GM18511 (cell line): Measurements from ENCODE around the gene GATA3.
A peak's percentile ranks its signal among the peaks of the same experiment; 100 is the strongest.

Source experiments
- ATAC-seq: cut with Tn5 transposase; IDR thresholded peaks from one replicate; pipeline ENCODE4 v1.9.1; 2021; ENCODE audit warnings: mild to moderate bottlenecking, moderate library complexity; ENCODE audit not compliant: unreplicated experiment

The GATA3 gene

GRCh38 chr10:8037941-8038894 is 16.3 kb upstream of the GATA3 start:
- ATAC-seq = no peak

GRCh38 chr10:8039321-8039881 is 15.1 kb upstream of the GATA3 start:
- no peak for ATAC-seq

DNA sequence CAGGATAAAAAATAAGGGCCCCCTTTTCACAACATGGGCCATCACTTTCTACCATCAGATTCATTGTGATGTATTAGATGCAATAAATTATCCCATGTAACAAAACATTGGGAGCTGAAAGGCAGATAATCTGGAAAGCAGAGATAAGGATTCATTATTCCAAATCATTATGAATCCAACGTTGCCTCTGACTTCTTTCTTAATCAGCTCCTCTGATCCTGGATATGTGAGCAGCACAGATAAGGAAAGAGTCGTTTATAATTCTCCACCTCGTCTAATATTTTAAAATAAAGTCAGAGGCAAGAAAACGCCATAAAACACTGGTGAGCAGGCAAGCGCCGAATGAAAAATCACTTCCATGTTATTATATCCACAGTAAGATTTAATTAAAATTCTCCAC is 13.8 kb upstream of the GATA3 start:
- no peak for ATAC-seq

GRCh38 chr10:8041284-8041991 is 13.1 kb upstream of the GATA3 start:
- ATAC-seq = no peak

GRCh38 chr10:8041992-8042720 is 12.3 kb upstream of the GATA3 start:
- ATAC-seq = no peak

- no peak for ATAC-seq
Measured at GRCh38 chr10:8042721-8043568, 11.5 kb upstream of the GATA3 start.

DNA sequence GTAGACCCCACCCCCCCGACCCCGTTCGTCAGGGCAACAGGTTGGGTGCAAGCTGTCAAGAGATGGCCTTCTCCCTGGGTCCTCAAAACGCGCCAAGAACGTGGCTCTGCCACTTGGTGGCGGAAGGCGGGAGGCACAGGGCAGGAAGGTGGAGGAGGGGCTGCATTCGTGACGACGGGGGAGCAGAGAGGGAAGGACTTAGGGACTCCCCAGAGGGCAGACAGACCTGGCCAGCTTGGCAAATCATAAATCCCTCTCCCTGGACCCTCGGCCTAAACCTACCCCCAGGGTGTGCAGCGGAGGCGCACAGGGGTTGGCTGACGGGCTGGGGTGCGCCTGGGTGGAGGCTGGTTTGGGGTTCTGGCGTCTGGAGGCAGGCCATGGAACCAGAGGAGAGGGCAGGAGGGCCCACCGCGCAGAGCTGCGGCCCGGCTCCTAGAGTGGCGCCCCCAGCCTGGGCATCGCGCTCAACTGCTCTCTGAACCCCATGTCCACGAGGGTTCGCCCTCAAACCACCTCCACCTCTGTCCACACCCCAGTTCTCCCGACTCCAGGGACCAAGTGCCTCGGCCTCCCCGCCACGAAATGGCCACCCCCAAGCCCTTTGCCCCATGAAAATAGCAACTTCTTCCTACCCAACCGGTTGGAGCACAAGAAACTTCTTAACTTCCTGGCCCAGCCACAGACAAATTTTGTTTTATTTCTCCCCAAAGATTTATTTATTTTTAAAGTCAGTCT is 10.8 kb upstream of the GATA3 start:
- no peak for ATAC-seq

- ATAC-seq = no peak
Measured at GRCh38 chr10:8044331-8044907, 10.1 kb upstream of the GATA3 start.

DNA sequence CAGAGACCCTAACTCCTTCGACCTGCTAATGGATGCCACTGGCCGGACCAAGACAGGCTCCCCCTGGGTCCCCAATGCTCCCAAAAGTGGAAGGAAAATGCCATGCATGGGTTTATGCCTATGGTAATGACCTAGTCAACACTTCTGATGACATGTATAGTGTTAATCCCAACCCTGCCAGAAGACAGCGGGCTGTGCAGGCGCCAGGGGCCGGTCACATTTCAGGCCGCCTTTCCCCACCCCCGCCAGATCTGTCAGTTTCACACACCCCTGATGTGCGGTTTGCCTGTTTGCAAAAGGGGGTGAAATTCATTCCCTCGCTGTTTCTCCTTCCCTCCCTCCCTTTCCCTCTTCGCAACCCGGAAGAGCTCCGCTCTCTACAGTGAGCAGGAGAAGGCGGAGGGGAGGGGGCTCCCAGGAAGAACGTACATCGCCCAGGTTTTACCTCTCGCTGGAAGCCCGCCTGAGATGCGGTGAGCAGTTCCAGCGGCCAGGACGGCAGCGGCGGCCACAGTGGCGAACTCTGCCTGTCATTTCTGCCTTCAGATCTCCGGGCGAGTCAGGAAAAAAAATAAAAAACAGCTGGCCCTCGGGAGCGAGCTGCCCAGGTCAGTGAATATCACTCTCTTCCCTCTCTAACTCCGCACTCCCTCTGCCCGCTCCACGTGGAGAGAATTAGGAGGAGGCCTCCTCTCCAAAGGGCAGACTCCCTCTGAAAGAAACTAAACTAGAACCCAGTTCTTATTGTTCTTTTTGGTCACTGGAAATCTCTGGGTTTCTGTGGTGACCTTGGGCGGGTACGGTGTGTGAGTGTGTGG is 9.4 kb upstream of the GATA3 start:
- ATAC-seq = peak; percentile 32

DNA sequence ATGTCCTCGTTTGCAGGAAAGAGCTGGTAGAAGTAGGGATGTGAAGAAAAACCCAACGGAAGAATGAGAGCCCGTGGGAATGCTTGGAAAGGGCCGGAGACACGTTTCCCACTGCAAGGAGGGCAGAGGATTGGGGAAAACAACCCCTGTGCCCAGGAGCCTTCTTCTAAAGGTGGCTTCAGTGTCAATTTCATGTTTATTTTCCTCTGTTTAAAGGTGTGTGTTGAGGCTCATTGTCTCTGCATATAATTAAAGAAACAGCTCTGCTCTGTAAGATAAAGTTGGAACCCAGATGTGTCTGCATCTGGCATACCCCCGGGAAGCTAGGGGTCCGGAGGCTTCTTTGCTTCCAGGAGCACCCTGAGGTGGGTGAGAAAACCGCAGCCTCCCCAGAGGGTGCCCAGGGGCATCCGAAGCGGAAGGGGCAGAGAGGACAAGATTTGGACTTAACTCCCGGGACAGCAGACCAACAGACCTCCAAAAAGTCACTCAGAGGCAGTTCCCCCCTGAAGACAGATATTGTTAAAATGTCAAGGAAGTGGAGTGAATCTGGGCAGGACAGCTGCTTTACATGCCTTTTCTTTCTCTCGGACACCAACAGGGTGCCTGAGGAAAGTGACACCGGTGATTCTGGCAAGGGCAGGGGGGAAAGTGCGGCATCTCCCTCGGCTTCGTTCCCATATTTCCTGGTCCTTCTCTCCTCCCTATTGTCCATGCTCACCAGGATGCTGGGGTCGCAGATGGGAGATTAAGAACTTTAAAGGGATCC is 8.6 kb upstream of the GATA3 start:
- ATAC-seq = no peak

GRCh38 chr10:8047452-8048280 is 6.8 kb upstream of the GATA3 start:
- no peak for ATAC-seq

GRCh38 chr10:8048281-8049008 is 6.0 kb upstream of the GATA3 start:
- ATAC-seq = no peak

GRCh38 chr10:8049045-8049864 is 5.2 kb upstream of the GATA3 start:
- no peak for ATAC-seq

GRCh38 chr10:8049865-8050555 is 4.5 kb upstream of the GATA3 start:
- no peak for ATAC-seq
